Measurements from ENCODE around the gene PITPNC1.

Gene PITPNC1

GRCh38 chr17:67657596-67657995, 280.5 kb downstream of the PITPNC1 start:
- Histone ChIP-seq H3K27me3 (ENCODE audit: control insufficient read depth, insufficient read depth, low read length) (no peaks in the 10 kb centered on the region), H3K36me3 (ENCODE audit: control insufficient read depth, insufficient read depth, low read length) (no peaks in the 10 kb centered on the region), H3K9me3 (ENCODE audit: control insufficient read depth, low read length) (no peaks in the 10 kb centered on the region), H3K9ac (no peak overlapping the region), H3K27ac (no peak overlapping the region), H2AFZ (no peak overlapping the region), H3K4me3 (ENCODE audit: low read depth, low read length) (no peak overlapping the region), H3K79me2 (no peaks in the 10 kb centered on the region), H3K4me1 (no peaks in the 10 kb centered on the region), H3K4me2 (ENCODE audit: low read length) (no peak overlapping the region)
- TF ChIP-seq CTCF (IDR thresholded peaks at IDR 0.05) = no peak

GRCh38 chr17:67658265-67658664, 281.2 kb downstream of the PITPNC1 start:
- no peak overlapping the region for H3K9ac ChIP-seq
- H3K4me2 ChIP-seq (ENCODE audit: low read length) = no peak overlapping the region
- H3K27me3 ChIP-seq (ENCODE audit: control insufficient read depth, insufficient read depth, low read length) = no peaks in the 10 kb centered on the region
- no peaks in the 10 kb centered on the region for H3K4me1 ChIP-seq
- no peak overlapping the region for H3K27ac ChIP-seq
- no peaks in the 10 kb centered on the region for H3K36me3 ChIP-seq (ENCODE audit: control insufficient read depth, insufficient read depth, low read length)
- no peaks in the 10 kb centered on the region for H3K9me3 ChIP-seq (ENCODE audit: control insufficient read depth, low read length)
- H2AFZ ChIP-seq = no peak overlapping the region
- H3K4me3 ChIP-seq (ENCODE audit: low read depth, low read length) = no peak overlapping the region
- TF ChIP-seq CTCF (IDR thresholded peaks at IDR 0.05) = no peak
- no peaks in the 10 kb centered on the region for H3K79me2 ChIP-seq

GRCh38 chr17:67659028-67659427, 281.9 kb downstream of the PITPNC1 start:
- no peaks in the 10 kb centered on the region for H3K4me1 ChIP-seq
- no peaks in the 10 kb centered on the region for H3K27me3 ChIP-seq (ENCODE audit: control insufficient read depth, insufficient read depth, low read length)
- no peak overlapping the region for H3K4me3 ChIP-seq (ENCODE audit: low read depth, low read length)
- H3K4me2 ChIP-seq (ENCODE audit: low read length) = no peak overlapping the region
- H3K79me2 ChIP-seq = no peaks in the 10 kb centered on the region
- no peaks in the 10 kb centered on the region for H3K9me3 ChIP-seq (ENCODE audit: control insufficient read depth, low read length)
- no peak overlapping the region for H3K9ac ChIP-seq
- no peak overlapping the region for H2AFZ ChIP-seq
- no peak for TF ChIP-seq CTCF (IDR thresholded peaks at IDR 0.05)
- no peaks in the 10 kb centered on the region for H3K36me3 ChIP-seq (ENCODE audit: control insufficient read depth, insufficient read depth, low read length)
- no peak overlapping the region for H3K27ac ChIP-seq

GRCh38 chr17:67662712-67663111, 285.6 kb downstream of the PITPNC1 start:
- no peaks in the 10 kb centered on the region for H3K79me2 ChIP-seq
- H3K9me3 ChIP-seq (ENCODE audit: control insufficient read depth, low read length) = no peaks in the 10 kb centered on the region
- no peaks in the 10 kb centered on the region for H3K4me1 ChIP-seq
- no peak overlapping the region for H3K4me3 ChIP-seq (ENCODE audit: low read depth, low read length)
- no peak overlapping the region for H3K4me2 ChIP-seq (ENCODE audit: low read length)
- H3K9ac ChIP-seq = no peak overlapping the region
- H3K27ac ChIP-seq = no peak overlapping the region
- no peaks in the 10 kb centered on the region for H3K36me3 ChIP-seq (ENCODE audit: control insufficient read depth, insufficient read depth, low read length)
- no peak overlapping the region for H2AFZ ChIP-seq
- TF ChIP-seq CTCF (IDR thresholded peaks at IDR 0.05) = no peak
- no peaks in the 10 kb centered on the region for H3K27me3 ChIP-seq (ENCODE audit: control insufficient read depth, insufficient read depth, low read length)

GRCh38 chr17:67663457-67663856, 286.4 kb downstream of the PITPNC1 start:
- Histone ChIP-seq H3K79me2 (no peaks in the 10 kb centered on the region), H3K9me3 (ENCODE audit: control insufficient read depth, low read length) (no peaks in the 10 kb centered on the region), H3K4me3 (ENCODE audit: low read depth, low read length) (no peak overlapping the region), H3K9ac (no peak overlapping the region), H3K4me2 (ENCODE audit: low read length) (no peak overlapping the region), H3K27me3 (ENCODE audit: control insufficient read depth, insufficient read depth, low read length) (no peaks in the 10 kb centered on the region), H3K27ac (no peak overlapping the region), H2AFZ (no peak overlapping the region), H3K36me3 (ENCODE audit: control insufficient read depth, insufficient read depth, low read length) (no peaks in the 10 kb centered on the region), H3K4me1 (no peaks in the 10 kb centered on the region)
- no peak for TF ChIP-seq CTCF (IDR thresholded peaks at IDR 0.05)
